ENCODE results near the gene STAP2. TPM values are rescaled to one million over a fixed set of nuclear protein-coding genes. Genes with fewer than 3 reads are reported as not detected.
A peak's percentile ranks its signal among the peaks of the same experiment; 100 is the strongest.

The STAP2 gene
- total RNA-seq, 1 experiment from 2014 or later: 0.19 TPM

- no peak for DNase-seq (ENCODE audit: low spot score)
Observed at GRCh38 chr19:4371247-4372164, 32.9 kb upstream of the STAP2 start.

- no peak for DNase-seq (ENCODE audit: low spot score)
Observed at GRCh38 chr19:4370418-4371041, 31.9 kb upstream of the STAP2 start.

GRCh38 chr19:4369888-4370260 is 31.2 kb upstream of the STAP2 start:
- no peak for DNase-seq (ENCODE audit: low spot score)

- peak; percentile 82 for DNase-seq (ENCODE audit: low spot score)
Observed at GRCh38 chr19:4369109-4369887, 30.7 kb upstream of the STAP2 start.

- no peak for DNase-seq (ENCODE audit: low spot score)
Observed at GRCh38 chr19:4368128-4368820, 29.6 kb upstream of the STAP2 start.

- DNase-seq (ENCODE audit: low spot score): no peak
Observed at GRCh38 chr19:4367781-4368127, 29.1 kb upstream of the STAP2 start.

- DNase-seq (ENCODE audit: low spot score): no peak
Observed at GRCh38 chr19:4367336-4367723, 28.7 kb upstream of the STAP2 start.

- DNase-seq (ENCODE audit: low spot score): no peak
Observed at GRCh38 chr19:4366666-4367335, 28.2 kb upstream of the STAP2 start.

GRCh38 chr19:4365791-4366665 is 27.4 kb upstream of the STAP2 start:
- DNase-seq (ENCODE audit: low spot score): no peak

- DNase-seq (ENCODE audit: low spot score): no peak
Observed at GRCh38 chr19:4365341-4365740, 26.7 kb upstream of the STAP2 start.

GRCh38 chr19:4363571-4364304 is 25.1 kb upstream of the STAP2 start:
- DNase-seq (ENCODE audit: low spot score): no peak

- DNase-seq (ENCODE audit: low spot score): no peak
Observed at GRCh38 chr19:4362831-4363545, 24.4 kb upstream of the STAP2 start.

GRCh38 chr19:4362101-4362828 is 23.6 kb upstream of the STAP2 start:
- DNase-seq (ENCODE audit: low spot score): no peak

GRCh38 chr19:4361152-4362046 is 22.8 kb upstream of the STAP2 start:
- DNase-seq (ENCODE audit: low spot score): no peak

GRCh38 chr19:4360641-4361151 is 22.1 kb upstream of the STAP2 start:
- DNase-seq (ENCODE audit: low spot score): no peak

GRCh38 chr19:4360081-4360569 is 21.5 kb upstream of the STAP2 start:
- no peak for DNase-seq (ENCODE audit: low spot score)

- no peak for DNase-seq (ENCODE audit: low spot score)
Observed at GRCh38 chr19:4359627-4360000, 21.0 kb upstream of the STAP2 start.
